T-helper 2 cell (primary cell): ENCODE measurements around the gene ERC2.

Source experiments
- DNase-seq, 5 experiments: peaks; one replicate each; pipeline versions ENCODE4 v3.0.0 to v3.0.0-alpha.2; 2012 to 2022

The ERC2 gene

DNA sequence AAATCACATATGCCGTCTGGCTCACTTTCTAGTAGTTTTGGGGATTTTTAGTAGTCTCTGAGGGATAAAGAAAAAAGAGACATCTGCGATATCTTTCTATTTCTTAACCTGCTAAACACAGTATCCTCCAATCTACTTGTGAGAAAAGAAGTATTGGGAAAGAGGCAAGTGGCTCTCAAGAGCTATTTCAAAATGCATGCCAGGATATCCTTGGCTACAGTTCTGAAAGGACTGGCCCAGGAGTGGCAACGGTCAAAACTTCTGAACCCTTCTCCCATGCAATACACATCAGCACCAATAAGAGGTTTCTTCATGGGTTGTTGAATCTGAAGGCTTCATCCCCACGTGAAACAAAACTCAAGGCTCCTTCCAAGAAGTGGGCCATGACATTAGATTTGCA, 777.1 kb downstream of the ERC2 start:
- no peak for DNase-seq

DNA sequence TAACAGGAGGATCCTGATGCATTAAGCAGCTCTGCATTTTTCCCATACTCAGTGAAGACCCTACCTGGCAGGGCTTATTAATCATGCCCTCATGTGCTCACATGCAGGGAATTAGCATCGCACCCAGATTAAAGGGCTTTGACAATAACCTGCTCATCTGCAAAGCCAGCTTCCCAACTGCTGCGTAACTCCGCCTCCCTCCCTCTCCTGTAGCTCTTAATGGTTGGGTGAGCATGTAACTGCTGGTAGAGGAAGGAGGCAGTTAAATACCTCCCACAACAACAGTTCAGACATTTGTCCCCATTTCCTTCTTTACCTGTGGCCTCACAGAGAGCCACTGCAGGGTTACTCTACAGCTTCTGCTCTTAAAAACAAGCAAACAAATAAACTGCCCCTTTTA, 777.5 kb downstream of the ERC2 start:
- no peak for DNase-seq

DNA sequence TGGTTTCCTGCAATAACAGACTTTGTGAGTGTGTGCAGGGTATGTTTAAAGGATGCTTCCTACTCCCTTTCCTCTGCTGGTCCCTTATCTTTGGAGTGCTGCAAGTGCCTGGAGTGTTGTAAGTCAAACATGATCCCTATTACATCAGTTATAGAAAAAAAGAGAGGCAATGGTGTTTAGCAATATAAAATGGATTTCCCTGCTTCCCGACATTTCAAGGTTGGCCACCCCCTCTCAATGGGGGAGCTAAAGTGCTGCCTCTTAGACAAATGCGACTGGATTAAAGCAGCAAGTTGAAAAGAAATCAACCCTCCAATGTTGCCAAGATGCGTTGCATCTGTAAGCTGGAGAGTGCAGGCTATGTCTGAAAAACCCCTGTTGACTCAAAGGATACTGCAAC, 778.1 kb downstream of the ERC2 start:
- no peak for DNase-seq

GRCh38 chr3:55688154-55688553, 780.1 kb downstream of the ERC2 start:
- DNase-seq = no peak

DNA sequence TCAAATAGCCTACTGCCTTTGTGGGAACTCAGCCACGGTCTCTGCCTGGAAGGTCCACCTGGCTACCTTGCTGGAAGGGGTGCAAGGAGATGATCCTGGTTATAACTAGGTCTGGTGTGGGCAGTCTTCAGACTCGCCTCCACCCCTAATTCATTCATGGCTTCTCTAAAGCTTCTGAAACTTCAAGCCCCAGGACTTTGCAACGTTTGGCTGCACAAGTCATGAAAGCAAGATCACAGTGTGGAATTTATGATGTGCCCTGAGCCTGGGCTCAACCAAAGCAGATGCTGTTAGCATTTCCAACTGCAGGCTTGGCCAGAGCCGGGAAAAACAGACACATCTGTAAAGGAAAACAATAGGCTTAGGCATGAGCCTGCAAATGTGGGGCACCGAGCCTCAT, 780.7 kb downstream of the ERC2 start:
- DNase-seq = no peak

- DNase-seq = no peak
These were observed 781.6 kb downstream of the ERC2 start for GRCh38 chr3:55686426-55687254.

DNA sequence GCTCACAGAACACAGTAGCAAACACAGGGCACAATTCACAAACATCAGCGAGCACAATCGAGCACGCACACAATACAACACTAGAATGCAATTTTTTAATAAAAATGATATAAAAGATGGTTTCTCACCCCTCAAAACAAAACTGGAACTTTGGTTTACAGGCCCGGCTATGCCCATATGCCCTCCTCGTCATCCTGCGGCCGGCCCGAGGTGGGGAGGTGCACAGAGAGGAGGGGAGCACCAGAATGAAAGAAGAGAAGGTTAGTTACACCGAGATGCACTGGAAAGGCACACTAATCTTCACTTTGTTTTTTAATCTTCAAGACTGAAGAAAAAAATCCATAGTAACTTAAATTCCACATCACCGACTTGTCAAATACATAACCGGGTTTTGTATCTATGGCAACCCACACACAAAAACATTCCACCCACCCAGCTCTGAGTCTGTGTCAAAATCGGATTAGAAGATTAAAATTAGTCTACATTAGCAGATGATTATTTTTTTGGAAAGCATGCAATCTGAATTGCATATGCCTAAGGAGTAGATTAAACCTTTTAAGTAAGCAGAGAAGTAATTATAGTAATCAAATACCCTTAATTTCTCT, 784.5 kb downstream of the ERC2 start:
- no peak for DNase-seq

- no peak for DNase-seq
These were observed 785.8 kb downstream of the ERC2 start for GRCh38 chr3:55682461-55682860.

DNA sequence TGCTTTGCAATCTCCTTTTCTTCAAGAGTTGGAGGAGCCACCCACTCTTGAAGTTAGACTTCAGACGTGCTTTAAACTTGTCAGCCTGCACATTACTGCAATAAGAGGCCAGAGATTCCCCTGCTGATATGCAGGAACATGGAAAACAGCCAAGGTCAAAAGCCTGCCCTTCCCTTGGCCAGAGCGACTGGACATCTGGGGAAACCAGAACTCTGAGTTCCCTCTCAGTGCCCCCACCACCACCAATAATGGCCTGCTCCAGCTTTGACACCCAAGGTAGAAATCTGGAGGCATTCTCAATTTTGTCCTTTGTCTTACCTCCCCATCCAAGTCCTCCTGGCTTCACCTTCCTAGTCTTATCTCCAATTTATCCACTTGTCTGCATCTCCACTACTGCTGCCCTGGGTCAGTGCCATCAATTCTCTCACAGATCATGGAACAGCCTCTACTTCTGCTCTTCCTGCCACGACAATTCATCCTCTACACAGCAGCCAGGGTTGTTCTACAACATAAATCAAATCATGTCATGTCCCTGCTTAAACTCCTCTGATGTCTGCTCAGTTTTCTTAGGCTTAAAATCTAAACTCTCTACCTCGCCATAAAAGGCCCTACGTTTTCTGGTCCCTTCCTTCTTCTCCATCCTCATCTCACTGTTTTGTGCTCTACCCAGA, 789.6 kb downstream of the ERC2 start:
- DNase-seq = no peak

DNA sequence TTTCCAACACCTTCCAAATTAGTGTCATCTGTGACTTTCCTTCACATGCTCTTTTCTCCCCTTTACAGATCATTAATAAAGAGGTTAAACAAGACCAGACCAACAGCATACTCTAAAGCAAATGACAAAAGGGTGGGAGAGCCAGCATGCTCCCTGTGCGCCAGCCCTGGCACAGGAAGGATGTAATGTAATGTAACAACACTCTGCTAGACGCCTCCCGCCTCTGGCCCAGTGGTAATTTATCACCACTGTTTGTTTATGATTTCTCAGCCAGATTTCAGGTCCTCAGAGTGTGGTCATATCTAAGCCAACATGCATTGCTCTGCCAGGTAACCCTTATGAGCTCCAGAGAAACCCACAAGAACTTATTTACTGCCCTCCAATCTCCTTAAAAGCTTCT, 791.6 kb downstream of the ERC2 start:
- no peak for DNase-seq

DNA sequence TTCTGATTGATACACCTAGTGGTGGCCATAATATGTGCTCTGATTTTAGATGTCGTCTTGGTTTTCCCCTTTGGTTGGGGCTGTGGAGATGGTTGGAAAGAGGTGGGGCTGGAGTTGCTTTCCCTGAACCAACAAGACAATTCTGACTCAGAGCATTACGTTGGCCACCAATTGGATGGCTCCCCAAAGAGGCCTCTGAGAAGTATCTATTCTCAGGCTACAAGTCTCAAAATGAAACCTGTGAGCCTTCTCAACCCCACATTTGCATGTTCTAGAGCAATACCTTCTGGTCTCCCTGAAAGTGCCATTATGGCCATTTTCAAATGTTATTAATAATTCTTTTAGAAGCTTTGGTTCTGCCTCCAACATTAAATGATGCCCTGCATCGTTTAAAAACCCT, 792.8 kb downstream of the ERC2 start:
- peak in 1 of 5 experiments; percentile 40 for DNase-seq

DNA sequence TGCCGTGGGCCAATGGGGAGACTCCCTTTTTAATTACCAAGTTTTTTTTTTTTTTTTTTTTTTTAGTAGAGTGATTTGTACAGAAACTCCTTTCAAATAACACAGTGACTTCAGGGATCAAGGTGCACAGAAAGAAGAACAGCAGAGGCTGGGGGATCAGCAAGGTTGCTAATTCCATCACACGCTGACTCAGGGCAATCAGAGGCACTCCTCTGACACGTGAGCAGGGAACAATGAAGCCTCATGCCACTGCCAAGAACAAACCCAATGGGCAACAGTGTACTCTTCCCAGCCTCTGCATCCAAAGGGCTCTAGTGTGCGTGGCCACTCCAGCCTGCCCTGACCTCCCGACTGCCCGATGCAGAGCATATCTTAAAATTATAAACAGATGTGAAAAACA, 794.5 kb downstream of the ERC2 start:
- DNase-seq = no peak

GRCh38 chr3:55669133-55669532, 799.1 kb downstream of the ERC2 start:
- DNase-seq = no peak

DNA sequence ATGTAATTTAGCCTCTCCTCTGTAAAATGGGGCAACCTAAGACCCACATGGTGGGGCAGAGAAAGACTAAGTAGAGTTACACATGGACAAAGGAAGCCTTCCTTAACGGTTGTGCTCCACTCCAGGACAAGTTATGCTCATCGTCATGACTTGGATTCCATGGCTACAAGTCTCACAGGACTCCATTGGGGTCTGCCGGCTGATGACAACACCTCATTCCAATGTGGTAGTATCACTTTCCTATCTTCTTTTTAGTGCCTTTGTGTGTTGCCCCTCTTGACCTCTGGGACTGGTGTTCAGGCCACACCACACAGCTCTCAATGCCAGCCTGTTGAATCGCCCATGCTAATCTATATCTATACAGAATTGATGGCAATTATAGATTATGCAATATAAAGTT, 799.9 kb downstream of the ERC2 start:
- DNase-seq = no peak

DNA sequence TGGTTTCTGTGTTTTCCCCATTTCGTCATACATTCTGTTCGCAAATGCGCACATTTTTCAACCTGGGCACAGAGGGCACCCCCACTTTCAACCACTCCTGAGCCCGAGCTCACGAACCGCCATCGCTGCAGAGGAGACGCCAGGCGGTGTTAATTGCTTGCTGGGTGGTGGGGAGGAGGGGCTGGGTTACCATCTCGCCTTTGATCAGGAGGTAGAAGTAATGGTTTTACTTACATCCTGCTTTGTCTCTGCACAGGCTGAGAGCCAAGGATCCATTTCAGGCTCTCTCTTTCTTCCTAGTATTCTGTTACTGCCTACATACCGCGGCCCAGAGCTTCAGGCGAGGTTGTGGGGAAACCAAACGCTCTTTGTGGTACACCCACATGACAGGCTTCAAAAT, 803.9 kb downstream of the ERC2 start:
- peak in 1 of 5 experiments; percentile 64 for DNase-seq

DNA sequence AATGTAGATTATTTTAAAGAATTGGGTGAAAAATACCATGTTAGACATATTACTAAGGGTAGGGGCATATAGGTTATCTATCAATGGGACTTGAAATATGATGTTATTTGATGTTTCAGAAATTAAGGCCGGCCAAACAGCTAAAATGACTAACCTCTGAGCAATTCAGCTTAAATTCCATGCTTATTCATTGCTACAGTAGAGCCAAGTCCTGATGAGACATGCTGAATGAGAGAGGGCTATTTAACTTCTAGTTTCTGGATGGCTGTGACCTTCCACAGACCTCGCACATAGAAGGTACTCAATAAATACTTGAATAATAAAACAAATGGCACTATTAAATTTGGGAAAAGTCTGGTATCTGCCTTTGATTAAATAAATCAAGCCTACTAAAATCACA, 805.6 kb downstream of the ERC2 start:
- no peak for DNase-seq

- DNase-seq = no peak
These were observed 806.7 kb downstream of the ERC2 start for GRCh38 chr3:55661571-55661970.

DNA sequence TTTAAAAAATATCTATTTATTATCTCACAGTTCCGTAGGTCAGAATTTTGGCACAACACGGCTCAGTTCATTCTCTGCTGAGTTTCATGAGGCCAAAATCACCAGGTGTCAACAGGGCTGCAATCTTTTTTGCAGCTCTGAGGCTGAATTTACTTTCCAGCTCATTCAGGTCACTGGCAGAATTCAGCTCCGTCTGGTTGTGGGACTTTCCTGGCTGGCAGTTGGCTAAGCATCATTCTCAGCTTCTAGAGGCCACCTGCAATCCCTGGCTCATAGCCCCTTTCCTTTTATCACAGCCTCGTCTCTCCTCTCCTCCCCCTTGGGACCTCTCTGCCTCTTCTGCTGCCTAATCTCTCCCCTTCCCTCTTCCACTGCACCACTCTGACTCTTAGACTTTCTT, 807.1 kb downstream of the ERC2 start:
- no peak for DNase-seq

GRCh38 chr3:55660642-55661041, 807.6 kb downstream of the ERC2 start:
- no peak for DNase-seq

DNA sequence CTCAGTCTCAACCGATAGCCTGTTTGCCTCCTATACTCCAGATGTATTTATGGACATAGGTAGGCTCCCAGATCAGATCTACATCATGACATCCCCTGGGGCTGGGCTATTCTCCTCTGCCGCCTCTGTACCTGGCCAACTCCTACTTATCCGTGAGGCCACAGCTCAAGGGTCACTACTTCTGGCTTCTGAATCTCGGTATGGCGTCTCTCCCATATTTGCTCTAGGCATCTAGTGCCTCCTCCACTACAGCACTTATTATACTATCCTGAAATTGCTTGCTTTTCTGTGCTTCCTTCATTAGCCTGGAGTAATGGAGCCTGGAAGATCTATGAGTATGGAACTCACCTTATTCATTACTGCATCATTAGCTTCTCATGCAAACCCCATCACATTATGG, 808.6 kb downstream of the ERC2 start:
- DNase-seq = no peak

GRCh38 chr3:55658690-55659562, 809.3 kb downstream of the ERC2 start:
- no peak for DNase-seq

- DNase-seq = no peak
These were observed 810.0 kb downstream of the ERC2 start for GRCh38 chr3:55658270-55658669.

GRCh38 chr3:55655544-55655943, 812.7 kb downstream of the ERC2 start:
- no peak for DNase-seq
